ENCODE results near the gene KCTD15.

The KCTD15 gene

GRCh38 chr19:33810821-33811220 lies 14.2 kb downstream of the KCTD15 start:
- H3K27ac ChIP-seq: no peak overlapping the region
- TF ChIP-seq CTCF (IDR thresholded peaks at IDR 0.05) (no peak), ZFX (IDR thresholded peaks at IDR 0.05; ENCODE audit: borderline replicate concordance) (no peak)

GRCh38 chr19:33811246-33811645 lies 14.6 kb downstream of the KCTD15 start:
- no peak overlapping the region for H3K27ac ChIP-seq
- TF ChIP-seq ZFX (IDR thresholded peaks at IDR 0.05; ENCODE audit: borderline replicate concordance) (no peak), CTCF (IDR thresholded peaks at IDR 0.05) (no peak)

- no peak overlapping the region for H3K27ac ChIP-seq
- TF ChIP-seq CTCF (IDR thresholded peaks at IDR 0.05) (no peak), ZFX (IDR thresholded peaks at IDR 0.05; ENCODE audit: borderline replicate concordance) (no peak)
Observed at GRCh38 chr19:33811736-33812387, 15.2 kb downstream of the KCTD15 start.

GRCh38 chr19:33812388-33813330 lies 16.0 kb downstream of the KCTD15 start:
- TF ChIP-seq CTCF (IDR thresholded peaks at IDR 0.05) (no peak), ZFX (IDR thresholded peaks at IDR 0.05; ENCODE audit: borderline replicate concordance) (no peak)
- H3K27ac ChIP-seq: no peak overlapping the region

- TF ChIP-seq CTCF (IDR thresholded peaks at IDR 0.05) (no peak), ZFX (IDR thresholded peaks at IDR 0.05; ENCODE audit: borderline replicate concordance) (no peak)
- no peak overlapping the region for H3K27ac ChIP-seq
Observed at GRCh38 chr19:33813391-33814101, 16.9 kb downstream of the KCTD15 start.

GRCh38 chr19:33814181-33815165 lies 17.8 kb downstream of the KCTD15 start:
- H3K27ac ChIP-seq: no peak overlapping the region
- TF ChIP-seq CTCF (IDR thresholded peaks at IDR 0.05): no peak
- TF ChIP-seq ZFX (IDR thresholded peaks at IDR 0.05; ENCODE audit: borderline replicate concordance): no peak
